LNCAP (cell line): ENCODE results near the gene ABCA7.

Experiments used
- CTCF ChIP-seq: fragments of 450-650 bp; IDR thresholded peaks from 2 replicates; pipeline ENCODE4 v1.5.1; 2017; ENCODE audit warnings: mild to moderate bottlenecking

The ABCA7 gene

GRCh38 chr19:1025960-1026782 is 13.7 kb upstream of the ABCA7 start, which contains the start of gene CNN2:
TSS of gene CNN2 (plus strand) at chr19:1026608. CDS start at chr19:1026662, 54 bp downstream.
- TF ChIP-seq CTCF: no peak

- no peak for TF ChIP-seq CTCF
Measured at GRCh38 chr19:1026783-1027649, 12.9 kb upstream of the ABCA7 start.

- TF ChIP-seq CTCF: no peak
Measured at GRCh38 chr19:1027650-1028061, 12.3 kb upstream of the ABCA7 start.

GRCh38 chr19:1028062-1028926 is 11.6 kb upstream of the ABCA7 start:
- no peak for TF ChIP-seq CTCF

- no peak for TF ChIP-seq CTCF
Measured at GRCh38 chr19:1032264-1032867, 7.5 kb upstream of the ABCA7 start.

- no peak for TF ChIP-seq CTCF
Measured at GRCh38 chr19:1035998-1036621, 3.8 kb upstream of the ABCA7 start.
